ENCODE measurements around the gene ITGA6.

DNA sequence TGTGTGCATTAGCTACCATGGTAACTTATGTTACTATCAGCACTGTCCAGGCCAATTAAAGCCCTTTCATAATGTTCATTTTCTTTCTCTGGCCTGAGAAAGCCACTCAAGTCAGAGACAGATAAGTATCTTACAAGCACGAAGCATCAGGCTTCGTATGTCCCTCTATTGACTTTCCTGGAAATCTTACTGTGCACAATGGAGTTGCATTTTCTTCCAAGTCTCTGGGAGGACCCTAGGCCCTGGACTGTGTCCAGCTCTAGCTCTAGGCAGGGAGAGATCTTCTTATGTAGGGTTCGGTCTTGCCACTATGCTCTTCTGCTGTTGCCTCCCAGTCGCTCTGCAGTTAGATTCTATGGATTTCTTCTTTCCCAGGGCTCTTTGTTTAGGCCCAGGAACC, 40.0 kb upstream of the ITGA6 start:
- TF ChIP-seq, protein P1, sequence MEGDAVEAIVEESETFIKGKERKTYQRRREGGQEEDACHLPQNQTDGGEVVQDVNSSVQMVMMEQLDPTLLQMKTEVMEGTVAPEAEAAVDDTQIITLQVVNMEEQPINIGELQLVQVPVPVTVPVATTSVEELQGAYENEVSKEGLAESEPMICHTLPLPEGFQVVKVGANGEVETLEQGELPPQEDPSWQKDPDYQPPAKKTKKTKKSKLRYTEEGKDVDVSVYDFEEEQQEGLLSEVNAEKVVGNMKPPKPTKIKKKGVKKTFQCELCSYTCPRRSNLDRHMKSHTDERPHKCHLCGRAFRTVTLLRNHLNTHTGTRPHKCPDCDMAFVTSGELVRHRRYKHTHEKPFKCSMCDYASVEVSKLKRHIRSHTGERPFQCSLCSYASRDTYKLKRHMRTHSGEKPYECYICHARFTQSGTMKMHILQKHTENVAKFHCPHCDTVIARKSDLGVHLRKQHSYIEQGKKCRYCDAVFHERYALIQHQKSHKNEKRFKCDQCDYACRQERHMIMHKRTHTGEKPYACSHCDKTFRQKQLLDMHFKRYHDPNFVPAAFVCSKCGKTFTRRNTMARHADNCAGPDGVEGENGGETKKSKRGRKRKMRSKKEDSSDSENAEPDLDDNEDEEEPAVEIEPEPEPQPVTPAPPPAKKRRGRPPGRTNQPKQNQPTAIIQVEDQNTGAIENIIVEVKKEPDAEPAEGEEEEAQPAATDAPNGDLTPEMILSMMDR (IDR thresholded peaks at IDR 0.05): no peak
- TF ChIP-seq POLR2A (IDR thresholded peaks at IDR 0.05): no peak
